A673 (cell line): Measurements from ENCODE around the gene GPR78. TPM values are rescaled to one million over a fixed set of nuclear protein-coding genes. Genes with fewer than 3 reads are reported as not detected.

ENCODE experiments used
- BruUV-seq: library from RNA; stranded (reverse); fragments of 400-500 nt; replicated peaks from 2 replicates; lab custom pipeline; 2021; lab: Mats Ljungman, UMichigan
- CTCF ChIA-PET: fragments of 300-600 bp; sonication (Branson Sonifier 250); formaldehyde crosslinking; loops from one replicate; lab custom pipeline; 2022; ENCODE audit warnings: antibody characterized with exemption; lab: Charles Lee
- POLR2A ChIA-PET: fragments of 300-600 bp; sonication (Branson Sonifier 250); formaldehyde crosslinking; loops from one replicate; lab custom pipeline; 2022; ENCODE audit warnings: antibody characterized with exemption; ENCODE audit not compliant: low non-redundant PET; lab: Charles Lee
- DNase-seq: peaks from one replicate; pipeline ENCODE4 v3.0.0-alpha.2; 2015; ENCODE audit warnings: low spot score
- H3K27ac ChIP-seq: fragments of 200-600 bp; sonication (generic); 2 replicates; pipeline ENCODE4 v1.5.1; 2016; ENCODE audit warnings: mixed run types, low read depth, mild to moderate bottlenecking, mixed read lengths, antibody characterized with exemption, low read length; ENCODE audit not compliant: poor library complexity, severe bottlenecking
- H3K27me3 ChIP-seq: fragments of 200-600 bp; sonication (generic); replicated peaks from 2 replicates; pipeline ENCODE4 v1.6.1; 2017; ENCODE audit warnings: mixed run types, low read depth, mild to moderate bottlenecking, mixed read lengths, antibody characterized with exemption, low read length; ENCODE audit not compliant: insufficient read depth, poor library complexity
- H3K36me3 ChIP-seq: fragments of 200-600 bp; sonication (generic); 2 replicates; pipeline ENCODE4 v1.6.1; 2016; ENCODE audit warnings: mixed run types, mild to moderate bottlenecking, mixed read lengths, antibody characterized with exemption, low read length; ENCODE audit not compliant: insufficient read depth, poor library complexity, severe bottlenecking
- H3K4me1 ChIP-seq: fragments of 200-600 bp; sonication (generic); 2 replicates; pipeline ENCODE4 v1.6.1; 2017; ENCODE audit warnings: mixed run types, mild to moderate bottlenecking, mixed read lengths, antibody characterized with exemption, low read length; ENCODE audit not compliant: insufficient read depth, poor library complexity, severe bottlenecking
- H3K4me3 ChIP-seq: fragments of 200-600 bp; sonication (generic); 2 replicates; pipeline ENCODE4 v1.5.1; 2016; ENCODE audit warnings: low read depth, mixed run types, mild to moderate bottlenecking, mixed read lengths, low read length; ENCODE audit not compliant: poor library complexity, severe bottlenecking
- H3K9me3 ChIP-seq: fragments of 200-600 bp; sonication (generic); 2 replicates; pipeline ENCODE4 v1.6.1; 2016; ENCODE audit warnings: mixed run types, low read depth, mild to moderate bottlenecking, mixed read lengths, antibody characterized with exemption, low read length; ENCODE audit not compliant: poor library complexity, severe bottlenecking
- CTCF ChIP-seq: fragments of 300-800, 200-600 bp; sonication (generic); conservative IDR thresholded peaks from 2 replicates; pipeline ENCODE4 v1.5.1; 2017; ENCODE audit warnings: low read depth, mild to moderate bottlenecking, antibody characterized with exemption, low read length, moderate library complexity, mixed read lengths
- EZH2 ChIP-seq: fragments of 200-600 bp; sonication (generic); IDR thresholded peaks from 2 replicates; pipeline ENCODE4 v1.6.1; 2017; ENCODE audit warnings: borderline replicate concordance, low read depth, mild to moderate bottlenecking, mixed read lengths, antibody characterized with exemption, low read length; ENCODE audit not compliant: poor library complexity, severe bottlenecking
- intact Hi-C: fragments of 100-400 bp; cut with micrococcal nuclease; formaldehyde crosslinking; loops from one replicate; pipeline ENCODE4 v1.10.0; 2022; ENCODE audit not compliant: unreplicated experiment
- total RNA-seq: library from RNA; stranded (reverse); gene quantifications from 2 replicates; pipeline ENCODE4 v1.2.3, GENCODE V29; 2021

The GPR78 gene
- total RNA-seq, 1 experiment from 2014 or later: not detected

- Histone ChIP-seq H3K4me3 (no peak overlapping the region), H3K9me3 (no peaks in the 10 kb centered on the region), H3K4me1 (no peaks in the 10 kb centered on the region), H3K36me3 (no peaks in the 10 kb centered on the region), H3K27ac (no peak overlapping the region), H3K27me3 (peaks cover 6% of the 10 kb centered on the region)
- ChIA-PET POLR2A (no interaction called here), CTCF (no interaction called here)
- no TSS peak for BruUV-seq
- intact Hi-C loops: no loop called here
- DNase-seq: no peak
- TF ChIP-seq CTCF (no peak), EZH2 (no peak)
These were observed 35.9 kb upstream of the GPR78 start for GRCh38 chr4:8544282-8544681.

GRCh38 chr4:8544741-8545438 lies 35.3 kb upstream of the GPR78 start:
- Histone ChIP-seq H3K4me1 (no peaks in the 10 kb centered on the region), H3K36me3 (no peaks in the 10 kb centered on the region), H3K4me3 (no peak overlapping the region), H3K27ac (no peak overlapping the region), H3K27me3 (peaks cover 6% of the 10 kb centered on the region), H3K9me3 (no peaks in the 10 kb centered on the region)
- DNase-seq: no peak
- CTCF ChIA-PET: no interaction called here
- no TSS peak for BruUV-seq
- TF ChIP-seq CTCF (no peak), EZH2 (no peak)
- POLR2A ChIA-PET: no interaction called here
- intact Hi-C loops: no loop called here

DNA sequence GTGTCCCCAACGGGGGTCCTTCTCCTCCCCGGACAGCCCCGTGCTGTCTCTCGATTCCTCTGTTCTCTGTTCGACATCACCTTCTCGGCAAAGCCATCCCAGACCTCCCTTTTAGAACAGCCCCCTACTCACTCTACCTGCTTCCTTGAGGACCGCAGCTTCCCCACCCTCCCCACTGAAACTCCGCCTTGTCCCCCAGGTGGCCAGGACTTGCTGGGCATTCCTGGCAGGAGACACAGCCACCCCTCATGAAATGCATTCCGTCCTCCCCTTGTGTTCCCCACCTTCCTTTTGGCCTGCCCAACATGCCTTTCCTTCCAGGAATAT lies 34.8 kb upstream of the GPR78 start:
- no peak overlapping the region for H3K27ac ChIP-seq
- H3K27me3 ChIP-seq: peaks cover 6% of the 10 kb centered on the region
- no peak overlapping the region for H3K4me3 ChIP-seq
- no peaks in the 10 kb centered on the region for H3K4me1 ChIP-seq
- ChIA-PET CTCF (no interaction called here), POLR2A (no interaction called here)
- H3K36me3 ChIP-seq: no peaks in the 10 kb centered on the region
- TF ChIP-seq EZH2 (no peak), CTCF (no peak)
- no TSS peak for BruUV-seq
- DNase-seq: no peak
- intact Hi-C loops: no loop called here
- no peaks in the 10 kb centered on the region for H3K9me3 ChIP-seq
